T-cell (primary cell): ENCODE measurements around the gene VPS37B. TPM values are rescaled to one million over a fixed set of nuclear protein-coding genes. Genes with fewer than 3 reads are reported as not detected.

Experiments used
- ATAC-seq, 4 experiments: fragments of 200-7000 bp in 3 of 4; fragments of 150-1000 bp in 1 of 4; cut with Tn5 transposase; replicated peaks in 1 of 4; 1 replicate in 3 of 4; 2 replicates in 1 of 4; pipeline ENCODE4 v1.10.0; 2021; ENCODE audit warnings: moderate library complexity in 3 of 4, mild to moderate bottlenecking in 2 of 4, moderate number of reproducible peaks in 1 of 4
- CTCF ChIA-PET, 2 donors: fragments of 300-600 bp; sonication (Branson Sonifier 250); formaldehyde crosslinking; loops; one replicate each; lab custom pipeline; 2022; ENCODE audit warnings: antibody characterized with exemption in 2 of 2; lab: Charles Lee
- POLR2A ChIA-PET, 2 donors: fragments of 300-600 bp; sonication (Branson Sonifier 250); formaldehyde crosslinking; loops; one replicate each; lab custom pipeline; 2022; ENCODE audit warnings: antibody characterized with exemption in 2 of 2; lab: Charles Lee
- DNase-seq, 35 experiments: peaks; one replicate each; pipeline versions ENCODE4 v3.0.0 to v3.0.0-alpha.2; 2013 to 2023
- H3K27ac ChIP-seq: one replicate; pipeline ENCODE4 v1.5.1; 2013; ENCODE audit warnings: low read length
- H3K27me3 ChIP-seq, 2 experiments: replicated peaks in 1 of 2; 1 replicate in 1 of 2; 2 replicates in 1 of 2; pipeline versions ENCODE4 v1.6.1 to v1.7.0; 2013; ENCODE audit warnings: low read length in 1 of 2, mixed read lengths in 1 of 2; ENCODE audit not compliant: control insufficient read depth in 2 of 2, insufficient read depth in 2 of 2; ENCODE audit errors: extremely low read depth in 1 of 2
- H3K36me3 ChIP-seq, 2 donors: 1 replicate in 1 of 2; 2 replicates in 1 of 2; pipeline versions ENCODE4 v1.6.1 to v1.7.0; 2013; ENCODE audit warnings: low read length in 1 of 2; ENCODE audit not compliant: control insufficient read depth in 2 of 2, insufficient read depth in 1 of 2; ENCODE audit errors: extremely low read depth in 1 of 2
- H3K4me1 ChIP-seq, 2 experiments: 1 replicate in 1 of 2; 2 replicates in 1 of 2; pipeline versions ENCODE4 v1.6.1 to v1.7.0; 2013; ENCODE audit warnings: low read length in 2 of 2, mixed read lengths in 1 of 2; ENCODE audit not compliant: insufficient read depth in 2 of 2, control insufficient read depth in 1 of 2; ENCODE audit errors: extremely low read depth in 1 of 2
- H3K4me3 ChIP-seq, 2 donors: 1 replicate in 1 of 2; 2 replicates in 1 of 2; pipeline versions ENCODE4 v1.5.1 to v1.7.0; 2013; ENCODE audit warnings: mild to moderate bottlenecking in 2 of 2, low read length in 1 of 2, moderate library complexity in 1 of 2; ENCODE audit not compliant: control insufficient read depth in 1 of 2; ENCODE audit errors: extremely low read depth in 1 of 2
- H3K9me3 ChIP-seq: 2 replicates; pipeline ENCODE4 v1.7.0; 2013
- H3K27ac Mint-ChIP-seq, 2 donors: one replicate each; pipeline ENCODE4 v1.8.0; 2020 to 2021; ENCODE audit warnings: mild to moderate bottlenecking in 2 of 2, mixed read lengths in 2 of 2
- H3K27me3 Mint-ChIP-seq, 2 donors: one replicate each; pipeline ENCODE4 v1.8.0; 2021 to 2022; ENCODE audit warnings: mixed read lengths in 2 of 2
- H3K36me3 Mint-ChIP-seq: one replicate; pipeline ENCODE4 v1.8.0; 2021; ENCODE audit warnings: mixed read lengths
- H3K4me1 Mint-ChIP-seq, 3 donors: one replicate each; pipeline ENCODE4 v1.8.0; 2020 to 2022; ENCODE audit warnings: mixed read lengths in 3 of 3, mild to moderate bottlenecking in 1 of 3
- H3K4me3 Mint-ChIP-seq, 3 donors: one replicate each; pipeline ENCODE4 v1.8.0; 2020 to 2022; ENCODE audit warnings: mild to moderate bottlenecking in 3 of 3, mixed read lengths in 3 of 3, moderate library complexity in 3 of 3
- H3K9me3 Mint-ChIP-seq, 3 donors: one replicate each; pipeline ENCODE4 v1.8.0; 2020 to 2022; ENCODE audit warnings: mixed read lengths in 3 of 3
- WGBS: methylation state at CpG from one replicate; pipeline ENCODE4 v1.1.5; 2013; ENCODE audit warnings: missing lambda C conversion rate; ENCODE audit not compliant: insufficient coverage; 5-methylcytosine and 5-hydroxymethylcytosine counted together
- total RNA-seq, 35 experiments: library from RNA in 6 of 35; stranded (reverse) in 6 of 35; fragments of 120-200 nt in 1 of 35; gene quantifications; one replicate each; pipeline versions ENCODE4 v1.2.1 to v1.2.4 and lab custom pipeline; 2013 to 2026

VPS37B gene
- total RNA-seq, 5 donors from 2014 or later (not counting 1 experiment from before 2014, with no cell fraction given) = 25.9 to 85.8 (median 34.6) TPM

DNA sequence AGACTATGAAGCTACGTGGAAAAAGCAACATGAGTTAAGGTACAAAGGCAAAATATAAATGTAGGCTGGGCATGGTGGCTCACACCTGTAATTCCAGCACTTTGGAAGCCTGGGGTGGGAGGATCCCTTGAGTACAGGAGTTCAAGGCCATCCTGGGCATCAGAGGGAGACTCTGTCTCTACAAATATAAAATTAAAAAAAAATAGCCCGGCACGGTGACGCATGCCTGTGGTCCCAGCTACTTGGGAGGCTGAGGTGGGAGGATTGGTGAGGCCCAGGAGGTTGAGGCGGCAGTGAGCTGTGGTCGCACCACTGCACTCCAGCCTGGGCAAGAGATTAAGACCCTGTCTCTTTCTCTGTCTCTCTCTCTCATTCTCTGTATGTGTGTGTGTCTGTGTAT lies 4.0 kb upstream of the VPS37B start:
- Histone ChIP-seq H3K27ac (peak overlapping the region; percentile 84), H3K4me1 (peaks cover 35 to 63% of the 10 kb centered on the region in 2 experiments), H3K9me3 (no peaks in the 10 kb centered on the region), H3K27me3 (no peaks in the 10 kb centered on the region), H3K36me3 (no peaks in the 10 kb centered on the region), H3K4me3 (no peak overlapping the region)
- no peaks in the 10 kb centered on the region for H3K36me3 Mint-ChIP-seq
- H3K4me3 Mint-ChIP-seq = peak overlapping the region in 1 of 3 donors; percentile 17
- H3K4me1 Mint-ChIP-seq = peaks cover 63 to 73% (median 64%) of the 10 kb centered on the region in 3 donors
- DNase-seq (no peak), ATAC-seq (no peak)
- H3K9me3 Mint-ChIP-seq = peaks cover 0 to 5% (median 0%) of the 10 kb centered on the region in 3 donors
- no peaks in the 10 kb centered on the region for H3K27me3 Mint-ChIP-seq
- ChIA-PET CTCF (interaction anchor here in 1 of 2 donors (0.5 kb wide), 1 partner anchor 67 kb away, joined by 4 read pairs; no protein-coding TSS in a partner anchor), POLR2A (interaction anchor here in 1 of 2 donors (0.6 to 1.3 kb wide), 3 partner anchors 10 to 17 kb away, joined by 3 to 6 read pairs (median 4); no protein-coding TSS in a partner anchor)
- peak overlapping the region; percentile 90 to 92 for H3K27ac Mint-ChIP-seq
- no CpG with 5 or more reads among the region's 6 CpGs for WGBS

- no peaks in the 10 kb centered on the region for H3K27me3 ChIP-seq
- Mint-ChIP-seq H3K36me3 (no peaks in the 10 kb centered on the region), H3K27me3 (no peaks in the 10 kb centered on the region), H3K27ac (peak overlapping the region; percentile 90 to 92), H3K4me1 (peaks cover 88 to 93% (median 89%) of the 10 kb centered on the region in 3 donors), H3K4me3 (peak overlapping the region; percentile 90 to 94 (median 93)), H3K9me3 (peaks cover 0 to 5% (median 0%) of the 10 kb centered on the region in 3 donors)
- peak overlapping the region in 1 of 2 donors; percentile 76 for H3K4me3 ChIP-seq
- ATAC-seq (no peak), DNase-seq (no peak)
- peaks cover 41 to 80% of the 10 kb centered on the region in 2 experiments for H3K4me1 ChIP-seq
- POLR2A ChIA-PET = interaction anchor here in 1 of 2 donors (0.6 kb wide), 1 partner anchor 526 kb away, joined by 3 read pairs; no protein-coding TSS in a partner anchor
- WGBS = 96% methylated on average over 4 of the region's 7 CpGs
- no peaks in the 10 kb centered on the region for H3K36me3 ChIP-seq
- no peaks in the 10 kb centered on the region for H3K9me3 ChIP-seq
- peak overlapping the region; percentile 93 for H3K27ac ChIP-seq
- CTCF ChIA-PET = interaction anchor here in 1 of 2 donors (2.8 kb wide), 1 partner anchor 8 kb away, joined by 20 read pairs; no protein-coding TSS in a partner anchor
These were observed 738 bp upstream of the VPS37B start for GRCh38 chr12:122896662-122897061.

DNA sequence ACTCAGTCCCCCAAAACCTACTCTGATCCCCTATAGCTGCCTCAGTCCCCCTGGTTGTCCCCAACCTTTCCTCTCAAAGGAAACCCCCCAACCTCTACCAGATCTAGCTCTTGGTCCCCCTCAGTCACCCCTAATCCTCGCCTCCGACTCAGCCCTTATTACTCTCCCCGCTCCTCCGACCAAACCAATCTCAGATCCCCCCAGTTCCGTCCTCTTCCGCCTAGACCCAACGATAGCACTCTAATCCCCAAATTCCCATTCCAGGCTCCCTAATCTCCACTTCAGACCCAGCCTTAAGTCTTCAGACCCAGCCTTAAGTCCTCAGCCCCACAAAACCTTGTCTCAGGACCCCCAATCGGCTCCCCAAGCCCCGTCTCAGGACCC lies 612 bp downstream of the VPS37B start:
- H3K27ac Mint-ChIP-seq = peak overlapping the region; percentile 90 to 92

DNA sequence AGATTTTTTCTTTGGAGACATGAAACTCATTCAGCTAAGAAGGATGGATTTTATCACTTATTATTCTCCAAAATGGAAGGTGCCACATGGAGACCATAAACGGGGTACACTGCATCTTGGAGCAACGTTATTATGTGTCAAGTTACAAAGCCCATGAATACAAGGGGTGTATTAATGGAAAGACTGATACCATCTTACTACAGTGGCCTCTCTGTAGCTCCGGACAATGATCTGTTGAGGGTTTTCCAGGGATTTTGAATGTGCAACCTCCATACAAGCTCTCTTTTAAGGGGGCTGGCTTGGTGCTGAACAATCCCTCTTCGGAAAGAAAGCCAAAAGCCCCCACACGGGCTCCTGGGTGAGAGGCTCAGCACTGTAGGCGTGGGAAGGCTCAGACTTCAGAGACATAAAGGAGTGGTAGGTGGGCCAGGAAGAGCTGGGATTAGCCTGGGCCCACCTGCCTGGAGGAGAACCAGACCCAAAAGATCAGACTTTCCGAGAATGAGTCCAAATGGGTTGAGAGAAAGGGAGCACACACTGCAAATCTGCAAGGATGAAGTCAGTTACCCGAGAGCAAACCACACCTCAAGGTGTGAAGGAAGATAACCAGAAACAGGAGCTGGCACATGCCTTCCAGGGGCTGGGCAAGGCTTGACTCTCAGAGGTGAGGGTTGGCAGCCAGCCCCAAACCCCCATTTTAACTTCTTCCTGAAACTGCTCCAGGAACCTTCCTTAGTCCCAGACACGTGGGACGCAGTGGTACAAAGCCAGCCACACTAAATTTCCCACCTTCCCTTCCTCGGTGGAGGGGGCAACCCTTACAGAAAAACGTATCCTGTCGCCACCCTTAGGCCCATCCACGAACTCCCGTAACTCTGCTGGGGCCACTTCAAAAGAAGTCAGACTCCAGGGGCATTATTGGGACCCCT lies 1.5 kb downstream of the VPS37B start:
- CTCF ChIA-PET = interaction anchor here in 1 of 2 donors (0.7 kb wide), 2 partner anchors 12 to 14 kb away, joined by 3 to 7 read pairs; no protein-coding TSS in a partner anchor
- no peak for ATAC-seq
- 45% methylated on average over 10 of the region's 15 CpGs for WGBS
- Mint-ChIP-seq H3K9me3 (peaks cover 0 to 5% (median 0%) of the 10 kb centered on the region in 3 donors), H3K36me3 (no peaks in the 10 kb centered on the region), H3K27ac (peak overlapping the region; percentile 90 to 92), H3K4me3 (peak overlapping the region; percentile 90 to 94 (median 93)), H3K27me3 (no peaks in the 10 kb centered on the region), H3K4me1 (peaks cover 90 to 95% (median 93%) of the 10 kb centered on the region in 3 donors)
- DNase-seq = peak in 9 of 35 experiments; percentile 13 to 63 (median 32)
- Histone ChIP-seq H3K27me3 (no peaks in the 10 kb centered on the region), H3K36me3 (no peaks in the 10 kb centered on the region), H3K27ac (peak overlapping the region; percentile 93), H3K4me1 (peaks cover 38 to 76% of the 10 kb centered on the region in 2 experiments), H3K4me3 (peak overlapping the region; percentile 76 to 81), H3K9me3 (no peaks in the 10 kb centered on the region)
- POLR2A ChIA-PET = interaction anchor here (0.9 to 1.3 kb wide), 3 partner anchors 12 to 22 kb away, joined by 3 to 4 read pairs (median 3); no protein-coding TSS in a partner anchor

More for the DNA sequence above, 612 bp downstream of the VPS37B start:
- peak overlapping the region; percentile 93 for H3K27ac ChIP-seq
- H3K36me3 ChIP-seq = no peaks in the 10 kb centered on the region
- Mint-ChIP-seq H3K9me3 (peaks cover 0 to 5% (median 0%) of the 10 kb centered on the region in 3 donors), H3K36me3 (no peaks in the 10 kb centered on the region), H3K27me3 (no peaks in the 10 kb centered on the region), H3K4me3 (peak overlapping the region; percentile 90 to 94 (median 93)), H3K4me1 (peaks cover 92 to 95% (median 94%) of the 10 kb centered on the region in 3 donors)
- no peaks in the 10 kb centered on the region for H3K27me3 ChIP-seq
- DNase-seq = peak in 1 of 35 experiments; percentile 33
- H3K4me1 ChIP-seq = peaks cover 42 to 76% of the 10 kb centered on the region in 2 experiments
- peak overlapping the region; percentile 76 to 81 for H3K4me3 ChIP-seq
- 30% methylated on average over 9 of the region's 9 CpGs for WGBS
- ChIA-PET CTCF (interaction anchor here in 1 of 2 donors (0.6 kb wide), 1 partner anchor 96 kb away, joined by 6 read pairs; no protein-coding TSS in a partner anchor), POLR2A (no interaction called here)
- ATAC-seq = no peak
- no peaks in the 10 kb centered on the region for H3K9me3 ChIP-seq

DNA sequence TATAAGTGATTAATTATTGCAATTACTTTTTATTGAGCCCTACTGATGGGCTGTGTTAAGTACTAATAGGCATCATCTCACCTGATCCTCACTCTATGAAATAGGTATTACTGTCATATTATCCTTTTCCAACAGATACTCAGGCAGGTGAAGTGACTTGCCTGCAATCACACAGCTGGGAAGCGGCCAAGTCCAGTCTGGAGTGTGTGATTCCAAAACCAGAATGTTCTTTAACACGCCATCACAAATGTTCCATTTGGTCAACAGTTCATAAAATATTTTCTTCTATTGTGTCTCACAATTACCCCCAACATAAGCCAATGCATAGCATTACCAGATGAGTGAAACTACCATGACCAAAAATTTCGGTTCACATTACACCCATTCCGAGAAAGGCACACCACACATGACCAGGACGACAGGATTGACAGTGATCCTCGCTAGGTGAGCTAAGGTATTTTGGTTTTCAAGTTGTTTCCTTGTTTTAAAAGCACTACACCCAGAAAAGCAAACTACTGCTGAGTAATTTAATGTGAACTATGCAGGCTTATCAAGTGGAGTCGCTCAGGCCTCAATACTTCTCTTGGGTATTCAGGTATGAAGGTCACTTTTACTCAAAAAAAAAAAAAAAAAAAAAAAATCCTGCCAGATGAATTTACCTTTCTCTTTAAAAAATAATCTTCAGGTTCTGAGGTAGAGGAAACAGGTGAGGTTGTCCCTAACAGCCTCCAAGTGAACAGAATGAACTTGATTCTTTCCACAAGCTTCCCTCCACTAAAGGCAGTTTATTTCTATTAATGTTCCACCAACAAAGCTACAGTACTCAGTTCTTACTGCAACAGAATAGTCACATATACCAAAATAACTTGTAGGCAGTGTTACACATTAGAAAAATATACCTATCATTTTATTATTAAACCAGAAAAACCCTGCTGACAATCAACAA lies 2.4 kb downstream of the VPS37B start:
- DNase-seq (no peak), ATAC-seq (no peak)
- Histone ChIP-seq H3K27ac (peak overlapping the region; percentile 93), H3K36me3 (no peaks in the 10 kb centered on the region), H3K4me1 (peaks cover 39 to 77% of the 10 kb centered on the region in 2 experiments), H3K9me3 (no peaks in the 10 kb centered on the region), H3K4me3 (no peak overlapping the region), H3K27me3 (no peaks in the 10 kb centered on the region)
- ChIA-PET POLR2A (interaction anchor here (0.7 to 1.3 kb wide), 5 partner anchors 11 to 259 kb away, joined by 3 to 4 read pairs (median 4); no protein-coding TSS in a partner anchor), CTCF (interaction anchor here in 1 of 2 donors (0.7 kb wide), 3 partner anchors 11 to 21 kb away, joined by 3 to 7 read pairs (median 3); no protein-coding TSS in a partner anchor)
- no CpG with 5 or more reads among the region's 7 CpGs for WGBS
- Mint-ChIP-seq H3K9me3 (peaks cover 0 to 5% (median 0%) of the 10 kb centered on the region in 3 donors), H3K27ac (peak overlapping the region; percentile 42 to 92), H3K4me1 (peaks cover 91 to 95% (median 93%) of the 10 kb centered on the region in 3 donors), H3K4me3 (peak overlapping the region; percentile 90 to 94 (median 93)), H3K27me3 (no peaks in the 10 kb centered on the region), H3K36me3 (no peaks in the 10 kb centered on the region)
